ENCODE data around the gene ISLR2. TPM values are rescaled to one million over a fixed set of nuclear protein-coding genes. Genes with fewer than 3 reads are reported as not detected.

Gene ISLR2
- total RNA-seq, 1 donor from 2014 or later, result 4.1 TPM

Other genes starting within 250 kb of the ISLR2 start
- gene LOXL1, start 204.1 kb upstream of the ISLR2 start, total RNA-seq, result 29.1 TPM
- 32.1 TPM for gene STOML1, start 138.3 kb upstream of the ISLR2 start, total RNA-seq
- gene PML, start 135.9 kb upstream of the ISLR2 start, total RNA-seq, result 24.6 TPM
- gene GOLGA6A, start 48.0 kb upstream of the ISLR2 start, total RNA-seq, result not detected
- 16.2 TPM for gene ISLR, start 43.1 kb downstream of the ISLR2 start, total RNA-seq
- 0.13 TPM for gene STRA6, start 72.2 kb downstream of the ISLR2 start, total RNA-seq
- not detected for gene CCDC33, start 105.7 kb downstream of the ISLR2 start, total RNA-seq
- 2.5 TPM for gene CYP11A1, start 237.1 kb downstream of the ISLR2 start, total RNA-seq

All from cardiac septum (tissue), 1 donor.